ENCODE data around the gene NDUFS6.

- TF ChIP-seq CTCF (IDR thresholded peaks at IDR 0.05) (no peak), POLR2A (IDR thresholded peaks at IDR 0.05) (no peak)
These were observed 17.6 kb downstream of the NDUFS6 start for GRCh38 chr5:1818784-1819183.
